Posterior cingulate gyrus (tissue), 11 donors: Measurements from ENCODE around the gene REPS2.

Source experiments
- DNase-seq, 10 donors: peaks; one replicate each; pipeline versions ENCODE4 v3.0.0 to v3.0.0-alpha.2; 2020 to 2021; ENCODE audit warnings: mixed read lengths in 3 of 10
- intact Hi-C: fragments of 100-400 bp; cut with DNase I; formaldehyde crosslinking; loops from one replicate; pipeline ENCODE4 v1.15.1; 2023

The REPS2 gene

DNA sequence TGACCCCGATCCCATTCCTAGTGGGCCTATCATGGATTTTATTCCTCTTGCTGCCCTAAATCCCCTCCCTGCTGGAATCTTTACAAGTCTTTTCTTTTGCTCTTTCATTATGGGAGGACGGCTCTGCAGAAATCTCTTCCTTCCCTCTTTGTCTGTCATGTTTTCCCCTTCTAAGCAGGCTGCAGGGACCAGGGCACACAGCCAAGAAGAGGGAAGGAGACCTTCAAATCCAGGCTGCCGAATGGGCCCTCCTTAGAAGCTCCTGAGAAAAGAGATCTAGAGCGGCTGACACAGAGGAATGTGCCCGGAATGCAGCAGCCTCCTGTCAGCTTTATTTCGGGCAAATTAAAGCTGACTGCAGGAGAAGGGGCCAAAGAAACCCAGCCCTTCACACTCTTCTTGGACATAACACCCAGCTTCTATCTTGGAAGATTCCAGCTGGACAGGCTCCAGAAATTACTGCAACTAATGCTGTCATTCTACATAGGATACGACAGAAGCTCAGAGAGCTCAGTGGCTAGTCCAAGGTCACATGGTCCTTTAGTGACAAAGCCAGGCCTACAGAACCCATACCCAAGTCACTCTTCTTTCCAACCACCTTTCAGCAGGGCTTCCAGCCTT is 240.8 kb downstream of the REPS2 start:
- intact Hi-C loops = no loop called here
- no peak for DNase-seq

DNA sequence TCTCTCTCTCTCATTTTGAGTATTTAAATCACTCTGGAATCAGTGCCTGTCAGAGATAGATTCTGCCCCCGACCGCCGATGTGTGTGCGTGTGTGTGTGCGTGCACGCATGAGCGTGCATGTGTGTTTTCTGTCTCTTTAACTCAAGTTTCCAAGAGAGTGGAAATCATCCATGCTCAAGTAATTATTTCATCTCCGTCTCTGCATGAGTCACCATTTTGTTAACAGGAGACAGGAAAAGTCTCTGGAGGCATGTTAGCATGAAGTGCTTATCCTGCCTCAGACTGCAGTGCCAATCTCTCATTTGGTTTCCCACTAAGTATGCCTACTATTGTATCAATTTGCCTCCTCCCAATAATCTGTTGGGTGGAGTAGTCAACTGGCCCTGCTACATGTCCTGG is 245.6 kb downstream of the REPS2 start:
- DNase-seq = no peak
- intact Hi-C loops = no loop called here
